Measurements from ENCODE around the gene STX3. TPM values are rescaled to one million over a fixed set of nuclear protein-coding genes. Genes with fewer than 3 reads are reported as not detected.

The STX3 gene
- total and polyA plus RNA-seq, 2 donors (not counting 3 experiments of a cell fraction or from before 2014, with no cell fraction given), result 40.3 to 49.7 TPM

DNA sequence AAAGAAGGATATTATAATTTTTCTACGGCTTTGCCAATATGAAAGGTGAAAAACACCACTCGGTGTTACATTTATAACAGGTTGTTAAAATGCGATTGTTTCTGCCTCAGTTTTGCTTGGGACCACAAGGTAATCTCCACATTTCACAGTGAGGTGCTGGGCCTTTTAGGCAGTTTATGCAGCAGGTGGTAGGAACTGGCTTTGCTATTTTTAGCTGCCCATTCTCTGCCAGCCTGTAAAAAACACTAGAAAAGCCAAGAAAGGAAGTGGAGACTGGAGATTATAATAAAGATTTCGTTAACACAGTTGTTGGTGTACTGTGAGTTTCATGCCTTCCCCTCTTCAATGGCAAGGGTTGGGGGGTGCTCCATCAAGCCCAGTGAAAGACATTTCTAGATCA lies 63.4 kb downstream of the STX3 start:
- ChIA-PET POLR2A (no interaction called here), CTCF (interaction anchor here (0.7 to 1.0 kb wide), 2 partner anchors 10 to 100 kb away, joined by 3 to 4 read pairs; no protein-coding TSS in a partner anchor)
- H3K36me3 ChIP-seq (ENCODE audit: control insufficient read depth in 2 of 2, extremely low read depth in 1 of 2, insufficient read depth in 2 of 2, low read length in 2 of 2), result no peaks in the 10 kb centered on the region
- no peaks in the 10 kb centered on the region for H3K27me3 ChIP-seq (ENCODE audit: control insufficient read depth in 2 of 2, insufficient read depth in 2 of 2, low read length in 2 of 2)
- BruUV-seq (replicated peaks), result no TSS peak
- no peaks in the 10 kb centered on the region for H3K79me2 ChIP-seq (ENCODE audit: control insufficient read depth, insufficient read depth, low read length)
- intact Hi-C loops (cut with micrococcal nuclease) (loop anchor here (1.0 kb wide), 1 partner anchor 312 kb away; no protein-coding TSS in a partner anchor), dilution Hi-C loops (cut with MboI; ENCODE audit: extremely low pct_ligation_motif_present, low sequenced_read_pairs) (no loop called here)
- no peaks in the 10 kb centered on the region for H3K9me1 ChIP-seq (replicated peaks; ENCODE audit: control insufficient read depth, extremely low read depth, insufficient read depth, low read length)
- FAIRE-seq, result no peak
- H4K20me1 ChIP-seq (replicated peaks; ENCODE audit: control insufficient read depth, extremely low read depth, insufficient read depth, low read length), result no peaks in the 10 kb centered on the region
- no peak overlapping the region for H3K27ac ChIP-seq (ENCODE audit: insufficient read depth, low read depth, low read length)
- no peaks in the 10 kb centered on the region for H3K9me3 ChIP-seq (replicated peaks; ENCODE audit: control insufficient read depth, insufficient read depth, low read length)
- H3K9ac ChIP-seq (replicated peaks; ENCODE audit: extremely low read depth, insufficient read depth, low read length), result no peak overlapping the region
- H2AFZ ChIP-seq (ENCODE audit: low read depth, low read length), result no peak overlapping the region
- TF ChIP-seq FOS (IDR thresholded peaks at IDR 0.05; ENCODE audit: borderline replicate concordance, insufficient read depth, low read length) (no peak), POLR2AphosphoS5 (IDR thresholded peaks at IDR 0.05; ENCODE audit: insufficient read depth, low read depth, low read length) (no peak), JUN (IDR thresholded peaks at IDR 0.05; ENCODE audit: borderline replicate concordance, insufficient read depth, insufficient read length, low read depth) (no peak), MYC (IDR thresholded peaks at IDR 0.05; ENCODE audit: low read depth, low read length) (no peak), POLR2A (IDR thresholded peaks at IDR 0.05; ENCODE audit: low read depth, low read length) (no peak), GATA2 (IDR thresholded peaks at IDR 0.05; ENCODE audit: insufficient read depth, insufficient read length, low read depth, low read length) (no peak), EZH2 (IDR thresholded peaks at IDR 0.05; ENCODE audit: borderline replicate concordance, low read depth, low read length, severe bottlenecking) (no peak)
- TF ChIP-seq, protein P1, sequence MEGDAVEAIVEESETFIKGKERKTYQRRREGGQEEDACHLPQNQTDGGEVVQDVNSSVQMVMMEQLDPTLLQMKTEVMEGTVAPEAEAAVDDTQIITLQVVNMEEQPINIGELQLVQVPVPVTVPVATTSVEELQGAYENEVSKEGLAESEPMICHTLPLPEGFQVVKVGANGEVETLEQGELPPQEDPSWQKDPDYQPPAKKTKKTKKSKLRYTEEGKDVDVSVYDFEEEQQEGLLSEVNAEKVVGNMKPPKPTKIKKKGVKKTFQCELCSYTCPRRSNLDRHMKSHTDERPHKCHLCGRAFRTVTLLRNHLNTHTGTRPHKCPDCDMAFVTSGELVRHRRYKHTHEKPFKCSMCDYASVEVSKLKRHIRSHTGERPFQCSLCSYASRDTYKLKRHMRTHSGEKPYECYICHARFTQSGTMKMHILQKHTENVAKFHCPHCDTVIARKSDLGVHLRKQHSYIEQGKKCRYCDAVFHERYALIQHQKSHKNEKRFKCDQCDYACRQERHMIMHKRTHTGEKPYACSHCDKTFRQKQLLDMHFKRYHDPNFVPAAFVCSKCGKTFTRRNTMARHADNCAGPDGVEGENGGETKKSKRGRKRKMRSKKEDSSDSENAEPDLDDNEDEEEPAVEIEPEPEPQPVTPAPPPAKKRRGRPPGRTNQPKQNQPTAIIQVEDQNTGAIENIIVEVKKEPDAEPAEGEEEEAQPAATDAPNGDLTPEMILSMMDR (IDR thresholded peaks at IDR 0.05; ENCODE audit: extremely low read depth in 1 of 2, insufficient read depth in 1 of 2, low read depth in 1 of 2, low read length in 2 of 2), result no peak
- TF ChIP-seq, protein P2, sequence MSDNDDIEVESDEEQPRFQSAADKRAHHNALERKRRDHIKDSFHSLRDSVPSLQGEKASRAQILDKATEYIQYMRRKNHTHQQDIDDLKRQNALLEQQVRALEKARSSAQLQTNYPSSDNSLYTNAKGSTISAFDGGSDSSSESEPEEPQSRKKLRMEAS (IDR thresholded peaks at IDR 0.05; ENCODE audit: insufficient read depth, insufficient read length), result no peak
- DNase-seq (ENCODE audit: low read depth, low spot score), result peak; percentile 60
- H3K4me1 ChIP-seq (ENCODE audit: control insufficient read depth, extremely low read depth, insufficient read depth, low read length), result no peaks in the 10 kb centered on the region
- no peak overlapping the region for H3K4me2 ChIP-seq (ENCODE audit: insufficient read depth, low read length)
- no peak overlapping the region for H3K4me3 ChIP-seq (replicated peaks in 1 of 3; ENCODE audit: insufficient read depth in 1 of 3, low read depth in 1 of 3, low read length in 3 of 3)
